DOHH2 (cell line): ENCODE measurements around the gene AIF1L.
"Not testable (repeated sequence)": the region's sequence is repeated elsewhere in the genome, so short reads cannot be mapped to it uniquely, and the experiment has no call there.

ENCODE experiments used
- H3F3A ChIP-seq: fragments of 200-600 bp; sonication (generic), shearing (Covaris generic); 2 replicates; pipeline ENCODE4 v1.6.0; 2016; ENCODE audit warnings: antibody characterized with exemption, mild to moderate bottlenecking; ENCODE audit not compliant: control insufficient read depth, insufficient read depth
- H3K27ac ChIP-seq: fragments of 200-600 bp; sonication (generic); 2 replicates; pipeline ENCODE4 v1.5.1; 2014; ENCODE audit warnings: low read depth, mild to moderate bottlenecking, low read length, moderate library complexity
- H3K27me3 ChIP-seq: fragments of 200-600 bp; sonication (generic); 2 replicates; pipeline ENCODE4 v1.6.1; 2014; ENCODE audit warnings: mild to moderate bottlenecking, low read length, mixed read lengths; ENCODE audit not compliant: control insufficient read depth
- H3K36me3 ChIP-seq: fragments of 200-600 bp; sonication (generic); 2 replicates; pipeline ENCODE4 v1.6.1; 2014; ENCODE audit warnings: mild to moderate bottlenecking, low read length, moderate library complexity, mixed read lengths; ENCODE audit not compliant: control insufficient read depth
- H3K4me1 ChIP-seq: fragments of 200-600 bp; sonication (generic); 2 replicates; pipeline ENCODE4 v1.6.1; 2014; ENCODE audit warnings: mild to moderate bottlenecking, low read length, mixed read lengths; ENCODE audit not compliant: control insufficient read depth
- H3K4me2 ChIP-seq: fragments of 200-600 bp; sonication (generic); 2 replicates; pipeline ENCODE4 v1.6.0; 2014; ENCODE audit warnings: mild to moderate bottlenecking, low read length, moderate library complexity
- H3K4me3 ChIP-seq: fragments of 200-600 bp; sonication (generic); 2 replicates; pipeline ENCODE4 v1.5.1; 2014; ENCODE audit warnings: mild to moderate bottlenecking, low read length, mixed read lengths
- H3K79me2 ChIP-seq: fragments of 200-600 bp; sonication (generic); 2 replicates; pipeline ENCODE4 v1.6.1; 2014; ENCODE audit warnings: mild to moderate bottlenecking, low read length, mixed read lengths; ENCODE audit not compliant: control insufficient read depth
- H3K9me2 ChIP-seq: fragments of 200-600 bp; sonication (generic); replicated peaks from 2 replicates; pipeline ENCODE4 v1.6.1; 2014; ENCODE audit warnings: mild to moderate bottlenecking, low read length, mixed read lengths; ENCODE audit not compliant: control insufficient read depth
- H3K9me3 ChIP-seq: fragments of 200-600 bp; sonication (generic); 2 replicates; pipeline ENCODE4 v1.6.1; 2014; ENCODE audit warnings: antibody characterized with exemption, low read length, mixed read lengths; ENCODE audit not compliant: control insufficient read depth, insufficient read depth
- H4K20me1 ChIP-seq: fragments of 200-600 bp; sonication (generic); 2 replicates; pipeline ENCODE4 v1.6.0; 2014; ENCODE audit warnings: low read depth, mild to moderate bottlenecking, antibody characterized with exemption, low read length, moderate library complexity; ENCODE audit not compliant: control insufficient read depth, insufficient read depth
- EZH2phosphoT487 ChIP-seq: fragments of 200-600 bp; sonication (generic); IDR thresholded peaks from 2 replicates; pipeline ENCODE4 v1.6.1; 2017; ENCODE audit warnings: borderline replicate concordance, mild to moderate bottlenecking, antibody characterized with exemption, low read length, moderate library complexity, mixed read lengths
- TF ChIP-seq, protein P1 (sequence below): fragments of 200-600 bp; sonication (generic); IDR thresholded peaks from one replicate; pipeline ENCODE4 v1.5.1; 2014; ENCODE audit warnings: antibody characterized with exemption, mild to moderate bottlenecking, low read depth, low read length; ENCODE audit not compliant: poor library complexity, severe bottlenecking

The AIF1L gene

DNA sequence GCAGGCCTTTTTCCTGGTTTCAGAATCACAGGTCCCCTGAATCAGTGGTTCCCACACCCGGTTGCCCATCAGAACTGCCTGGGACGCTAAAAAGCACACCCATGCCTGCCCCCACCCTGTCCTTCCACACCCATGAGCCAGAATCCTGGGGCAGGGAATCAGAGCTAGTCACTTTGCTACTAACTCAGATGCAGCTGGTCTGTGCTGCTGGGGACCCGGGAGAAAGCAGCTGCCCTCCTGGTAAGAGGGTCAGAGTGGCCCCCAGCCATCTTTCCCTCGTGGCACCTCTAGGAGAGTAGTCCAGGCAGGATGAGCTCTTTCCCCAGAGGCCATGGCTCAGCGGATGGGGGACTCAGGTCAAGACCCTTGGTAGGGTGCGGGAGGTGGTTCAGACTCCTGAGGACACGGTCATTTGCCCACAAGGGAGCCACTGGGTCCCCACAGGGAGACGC, 17.8 kb downstream of the AIF1L start:
- Histone ChIP-seq H3K9me3 (no peaks in the 10 kb centered on the region), H3K27me3 (peaks cover 14% of the 10 kb centered on the region; the same call in 1 of the 2 replicates), H3K4me3 (no peak overlapping the region), H3F3A (no peaks in the 10 kb centered on the region), H3K79me2 (no peaks in the 10 kb centered on the region), H3K4me2 (no peak overlapping the region), H3K4me1 (no peaks in the 10 kb centered on the region), H4K20me1 (no peaks in the 10 kb centered on the region), H3K36me3 (no peaks in the 10 kb centered on the region), H3K9me2 (no peaks in the 10 kb centered on the region), H3K27ac (no peak overlapping the region)
- TF ChIP-seq, protein P1, sequence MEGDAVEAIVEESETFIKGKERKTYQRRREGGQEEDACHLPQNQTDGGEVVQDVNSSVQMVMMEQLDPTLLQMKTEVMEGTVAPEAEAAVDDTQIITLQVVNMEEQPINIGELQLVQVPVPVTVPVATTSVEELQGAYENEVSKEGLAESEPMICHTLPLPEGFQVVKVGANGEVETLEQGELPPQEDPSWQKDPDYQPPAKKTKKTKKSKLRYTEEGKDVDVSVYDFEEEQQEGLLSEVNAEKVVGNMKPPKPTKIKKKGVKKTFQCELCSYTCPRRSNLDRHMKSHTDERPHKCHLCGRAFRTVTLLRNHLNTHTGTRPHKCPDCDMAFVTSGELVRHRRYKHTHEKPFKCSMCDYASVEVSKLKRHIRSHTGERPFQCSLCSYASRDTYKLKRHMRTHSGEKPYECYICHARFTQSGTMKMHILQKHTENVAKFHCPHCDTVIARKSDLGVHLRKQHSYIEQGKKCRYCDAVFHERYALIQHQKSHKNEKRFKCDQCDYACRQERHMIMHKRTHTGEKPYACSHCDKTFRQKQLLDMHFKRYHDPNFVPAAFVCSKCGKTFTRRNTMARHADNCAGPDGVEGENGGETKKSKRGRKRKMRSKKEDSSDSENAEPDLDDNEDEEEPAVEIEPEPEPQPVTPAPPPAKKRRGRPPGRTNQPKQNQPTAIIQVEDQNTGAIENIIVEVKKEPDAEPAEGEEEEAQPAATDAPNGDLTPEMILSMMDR = no peak
- TF ChIP-seq EZH2phosphoT487 = no peak

DNA sequence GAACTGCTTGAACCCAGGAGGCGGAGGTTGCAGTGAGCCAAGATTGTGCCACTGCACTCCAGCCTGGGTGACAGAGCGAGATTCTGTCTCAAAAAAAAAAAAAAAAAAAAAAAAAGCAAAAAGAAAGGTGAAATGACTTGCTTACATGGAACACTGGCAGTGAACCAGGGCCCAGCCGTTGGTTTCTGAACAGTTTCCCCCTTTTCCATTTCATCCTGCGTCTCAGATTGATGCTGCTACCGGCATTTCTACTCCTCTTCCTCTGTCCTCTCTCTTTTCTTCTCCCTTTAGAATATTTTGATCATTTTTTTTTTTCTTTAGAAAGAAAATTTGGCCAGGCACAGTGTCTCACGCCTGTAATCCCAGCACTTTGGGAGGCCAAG, 19.0 kb downstream of the AIF1L start:
- not testable (repeated sequence) for H3F3A ChIP-seq, H3K79me2 ChIP-seq, H3K4me2 ChIP-seq, H4K20me1 ChIP-seq, H3K4me3 ChIP-seq, H3K36me3 ChIP-seq, H3K9me2 ChIP-seq, H3K9me3 ChIP-seq, H3K27ac ChIP-seq, H3K4me1 ChIP-seq
- peaks cover 21% of the 10 kb centered on the region; the same call in 1 of the 2 replicates for H3K27me3 ChIP-seq

DNA sequence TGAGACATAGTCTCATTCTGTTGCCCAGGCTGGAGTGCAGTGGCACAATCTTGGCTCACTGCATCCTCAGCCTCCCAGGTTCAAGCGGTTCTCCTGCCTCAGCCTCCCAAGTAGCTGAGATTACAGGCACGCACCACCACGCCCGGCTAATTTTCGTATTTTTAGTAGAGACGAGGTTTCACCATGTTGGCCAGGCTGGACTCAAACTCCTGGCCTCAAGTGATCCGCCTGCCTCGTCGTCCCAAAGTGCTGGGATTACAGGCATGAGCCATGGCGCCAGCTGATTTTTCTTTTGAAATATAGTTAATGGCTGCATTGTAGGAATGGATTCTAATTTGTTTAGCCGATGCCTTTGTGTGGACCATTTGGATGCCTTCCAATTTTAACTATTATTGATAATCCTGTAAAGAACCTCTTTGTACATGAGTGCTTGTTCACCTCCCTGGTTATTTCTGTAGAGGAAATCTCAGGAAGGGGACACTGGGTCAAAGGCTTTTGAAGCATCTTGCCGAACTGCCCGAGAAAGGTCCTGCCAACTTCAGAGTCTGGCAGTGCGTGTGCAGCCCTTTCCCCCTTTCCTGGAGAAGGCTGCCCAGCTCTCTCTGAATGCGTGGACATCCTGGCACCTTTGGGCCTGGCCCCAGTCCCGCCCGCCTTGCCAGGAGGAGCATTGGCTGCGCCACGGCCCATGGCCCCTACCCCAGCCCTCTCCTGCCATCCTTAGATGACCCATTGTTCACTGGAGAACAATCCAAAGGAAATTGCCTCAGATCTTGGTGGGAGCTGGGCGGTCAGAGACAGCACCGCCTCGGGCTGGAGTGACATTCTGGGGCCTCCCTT, 20.2 kb downstream of the AIF1L start:
- Histone ChIP-seq H4K20me1 (no peaks in the 10 kb centered on the region), H3K4me1 (no peaks in the 10 kb centered on the region), H3K36me3 (no peaks in the 10 kb centered on the region), H3K79me2 (no peaks in the 10 kb centered on the region), H3K4me2 (no peak overlapping the region), H3F3A (no peaks in the 10 kb centered on the region), H3K9me3 (no peaks in the 10 kb centered on the region), H3K9me2 (no peaks in the 10 kb centered on the region), H3K27ac (no peak overlapping the region), H3K27me3 (peaks cover 24% of the 10 kb centered on the region; the same call in 1 of the 2 replicates), H3K4me3 (no peak overlapping the region)
- TF ChIP-seq, protein P1 = no peak
- TF ChIP-seq EZH2phosphoT487 = no peak

DNA sequence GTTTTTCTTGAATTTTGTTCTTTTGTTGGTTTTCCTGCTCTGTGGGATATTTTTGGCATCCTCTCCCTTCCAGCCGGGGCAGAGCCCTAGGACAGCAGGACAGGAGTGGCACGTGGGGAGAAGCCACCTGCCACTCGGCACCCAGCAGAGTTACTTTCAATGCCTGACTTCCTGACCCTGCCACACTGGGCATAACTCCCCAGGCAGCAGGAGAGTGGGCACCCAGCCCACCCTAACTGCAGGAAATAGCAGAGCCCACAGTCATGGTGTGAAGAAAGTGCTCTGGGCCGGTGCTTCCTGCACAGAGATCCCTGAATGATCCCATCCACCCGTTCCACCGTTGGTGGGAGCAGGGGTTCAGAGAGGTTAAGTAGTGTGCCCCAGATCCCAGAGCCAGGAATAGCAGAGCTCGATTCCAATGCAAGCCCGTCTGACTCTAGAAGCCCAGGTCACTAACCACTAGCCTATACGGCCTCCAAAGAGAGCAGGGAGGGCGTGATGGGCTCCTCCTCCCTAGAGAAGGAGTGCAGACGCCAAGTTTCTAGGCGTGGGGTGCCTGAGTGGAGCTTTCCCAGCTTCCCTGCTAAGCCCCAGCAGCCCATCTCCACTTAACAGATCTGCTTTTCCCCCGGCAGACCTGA, 20.9 kb downstream of the AIF1L start:
- Histone ChIP-seq H3K79me2 (no peaks in the 10 kb centered on the region), H3K9me2 (no peaks in the 10 kb centered on the region), H3K36me3 (no peaks in the 10 kb centered on the region), H3K9me3 (no peaks in the 10 kb centered on the region), H3K27ac (no peak overlapping the region), H3K4me2 (no peak overlapping the region), H3K27me3 (peaks cover 24% of the 10 kb centered on the region; the same call in 1 of the 2 replicates), H3F3A (no peaks in the 10 kb centered on the region), H3K4me1 (no peaks in the 10 kb centered on the region), H4K20me1 (no peaks in the 10 kb centered on the region), H3K4me3 (no peak overlapping the region)
- TF ChIP-seq, protein P1 = no peak
